K562 (cell line): ENCODE data around the gene FMO5. TPM values are rescaled to one million over a fixed set of nuclear protein-coding genes. Genes with fewer than 3 reads are reported as not detected.

ENCODE experiments used
- BHLHE40 ChIP-seq: IDR thresholded peaks from 2 replicates; pipeline ENCODE4 v1.6.1; 2011; ENCODE audit warnings: low read length, improper control_type of control experiment
- CHAMP1 ChIP-seq: fragments of 450-650 bp; IDR thresholded peaks from 2 replicates; pipeline ENCODE4 v1.6.1; 2016; ENCODE audit warnings: mild to moderate bottlenecking
- EHMT2 ChIP-seq: fragments of 450-650 bp; IDR thresholded peaks from 2 replicates; pipeline ENCODE4 v1.6.1; 2018; ENCODE audit warnings: antibody characterized with exemption
- EP400 ChIP-seq: fragments of 450-650 bp; IDR thresholded peaks from 2 replicates; pipeline ENCODE4 v1.6.1; 2017; ENCODE audit warnings: antibody characterized with exemption, mild to moderate bottlenecking, moderate library complexity
- FIP1L1 ChIP-seq: fragments of 200-400 bp; formaldehyde crosslinking; IDR thresholded peaks from 2 replicates; pipeline ENCODE4 v1.6.1; 2018; ENCODE audit warnings: mild to moderate bottlenecking, low read depth, low read length; ENCODE audit not compliant: poor library complexity, severe bottlenecking
- FOXA1 ChIP-seq: fragments of 450-650 bp; IDR thresholded peaks from 2 replicates; pipeline ENCODE4 v1.6.1; 2016; ENCODE audit warnings: mild to moderate bottlenecking, borderline replicate concordance
- FOXA3 ChIP-seq, 2 experiments: fragments of 450-650 bp in 1 of 2; sonication (generic) in 1 of 2; formaldehyde crosslinking; IDR thresholded peaks in 1 of 2; conservative IDR thresholded peaks in 1 of 2; 2 replicates each; pipeline versions ENCODE4 v1.4.0 to v1.8.0; 2020 to 2022; ENCODE audit warnings: mild to moderate bottlenecking in 2 of 2, missing genetic modification reagents in 1 of 2
- FOXK2 ChIP-seq, 2 experiments: fragments of 450-650 bp; IDR thresholded peaks in 1 of 2; conservative IDR thresholded peaks in 1 of 2; 2 replicates each; pipeline ENCODE4 v1.6.1; 2016; ENCODE audit warnings: low read depth in 2 of 2, mild to moderate bottlenecking in 1 of 2
- GTF2B ChIP-seq: IDR thresholded peaks from 2 replicates; pipeline ENCODE4 v1.6.1; 2011; ENCODE audit not compliant: insufficient read length; ENCODE audit errors: extremely low read depth
- HCFC1 ChIP-seq: IDR thresholded peaks from 2 replicates; pipeline ENCODE4 v1.6.1; 2012; ENCODE audit warnings: low read depth, low read length, improper control_type of control experiment
- IRF2 ChIP-seq: sonication (generic); formaldehyde crosslinking; IDR thresholded peaks from 2 replicates; pipeline ENCODE4 v1.8.1; 2022; ENCODE audit warnings: mild to moderate bottlenecking, missing genetic modification reagents
- LCOR ChIP-seq: sonication (generic); formaldehyde crosslinking; IDR thresholded peaks from 2 replicates; pipeline ENCODE4 v1.8.0; 2022; ENCODE audit warnings: mild to moderate bottlenecking, missing genetic modification reagents
- MAFG ChIP-seq: fragments of 450-650 bp; conservative IDR thresholded peaks from 2 replicates; pipeline ENCODE4 v1.6.1; 2016; ENCODE audit warnings: missing genetic modification characterization, missing compliant biosample characterization
- MCM7 ChIP-seq, 2 experiments: fragments of 450-650 bp; IDR thresholded peaks; 2 replicates each; pipeline ENCODE4 v1.6.1; 2016 to 2018
- MTA3 ChIP-seq: fragments of 450-650 bp; formaldehyde crosslinking; IDR thresholded peaks from 2 replicates; pipeline ENCODE4 v1.6.1; 2017; ENCODE audit warnings: mild to moderate bottlenecking, borderline replicate concordance
- NFRKB ChIP-seq: fragments of 450-650 bp; IDR thresholded peaks from 2 replicates; pipeline ENCODE4 v1.6.1; 2016; ENCODE audit warnings: low read depth
- NR3C1 ChIP-seq: sonication (generic); formaldehyde crosslinking; IDR thresholded peaks from 2 replicates; pipeline ENCODE4 v1.8.1; 2022; ENCODE audit warnings: missing genetic modification reagents
- PKNOX1 ChIP-seq: fragments of 450-650 bp; IDR thresholded peaks from 2 replicates; pipeline ENCODE4 v1.6.1; 2016
- RBM15 ChIP-seq: fragments of 200-400 bp; formaldehyde crosslinking; IDR thresholded peaks from 2 replicates; pipeline ENCODE4 v1.6.1; 2018; ENCODE audit warnings: mild to moderate bottlenecking, low read length, moderate library complexity; ENCODE audit not compliant: insufficient read depth
- RNF219 ChIP-seq: fragments of 250-450 bp; sonication (Bioruptor Pico); IDR thresholded peaks from 2 replicates; pipeline ENCODE4 v1.5.0; 2022; ENCODE audit warnings: mild to moderate bottlenecking
- ZKSCAN1 ChIP-seq: fragments of 150-350 bp; IDR thresholded peaks from 2 replicates; pipeline ENCODE4 v1.6.1; 2016; ENCODE audit warnings: low read depth, low read length
- ZNF75A ChIP-seq: fragments of 450-650 bp; formaldehyde crosslinking; IDR thresholded peaks from 2 replicates; pipeline ENCODE4 v1.4.0; 2020; ENCODE audit warnings: mild to moderate bottlenecking
- polyA plus RNA-seq, 8 experiments: library from polyadenylated mRNA; depleted of rRNA in 4 of 8; stranded (reverse) in 5 of 8; unstranded in 3 of 8; fragments of >200 nt; fragmentation: Nextera tagmentation in 2 of 8; fragmentation: Illumina TruSeq in 1 of 8; extraction: Ambion mirVana in 2 of 8; extraction: Trizol in 1 of 8; gene quantifications; 2 replicates each; pipeline versions ENCODE4 v1.2.1 to v1.2.3, GENCODE V29; 2011 to 2014; ENCODE audit warnings: inconsistent platforms in 1 of 8, missing spikeins in 1 of 8
- total RNA-seq, 7 experiments: library from RNA; depleted of rRNA in 6 of 7; stranded (reverse); fragments of >200 nt in 6 of 7; fragmentation: Illumina TruSeq in 2 of 7; extraction: Trizol in 2 of 7; gene quantifications; 2 replicates each; pipeline versions ENCODE4 v1.2.1 to v1.2.3, GENCODE V29; 2011 to 2021; ENCODE audit warnings: low replicate concordance in 1 of 7

Gene FMO5
- total and polyA plus RNA-seq, 9 of the 15 experiments (the other 6 are each of a cell fraction or from before 2014, with no cell fraction given), result 0.11 to 0.69 (median 0.19) TPM; not detected in 1

- TF ChIP-seq NFRKB (peak; percentile 46; the same call in 1 of the 2 replicates), LCOR (CRISPR knock-in tag) (peak; percentile 56; the same call in 1 of the 2 replicates), RBM15 (no peak), EHMT2 (no peak), NR3C1 (CRISPR knock-in tag) (peak; percentile 92), MAFG (no peak), ZKSCAN1 (0 out of 2 replicates have a peak, but pooled peaks have one; percentile 66), RNF219 (CRISPR knock-in tag) (no peak), BHLHE40 (peak; percentile 58; the same call in 1 of the 2 replicates), EP400 (peak; percentile 76; the same call in 1 of the 2 replicates), PKNOX1 (no peak), ZNF75A (CRISPR knock-in tag) (no peak), FOXA1 (no peak), FIP1L1 (peak; percentile 80), FOXK2 (conservative IDR thresholded peaks at IDR 0.05 in 1 of 2, IDR thresholded peaks at IDR 0.05 in 1 of 2; ENCODE audit: low read depth in 2 of 2) (no peak), FOXA3 (CRISPR knock-in tag; conservative IDR thresholded peaks at IDR 0.05 in 1 of 2, IDR thresholded peaks at IDR 0.05 in 1 of 2) (0 out of 4 replicates have a peak, but pooled peaks of 1 of the 2 experiments have one; percentile 0), MTA3 (peak; percentile 31; the same call in 1 of the 2 replicates), HCFC1 (peak; percentile 56), GTF2B (no peak), IRF2 (CRISPR knock-in tag) (no peak), MCM7 (IDR thresholded peaks at IDR 0.05) (no peak), CHAMP1 (no peak)
Observed at GRCh38 chr1:147242449-147243227, 17.5 kb upstream of the FMO5 start, which contains the start of gene CHD1L (continued).
